Measurements from ENCODE around the gene SULF2.

SULF2 gene

DNA sequence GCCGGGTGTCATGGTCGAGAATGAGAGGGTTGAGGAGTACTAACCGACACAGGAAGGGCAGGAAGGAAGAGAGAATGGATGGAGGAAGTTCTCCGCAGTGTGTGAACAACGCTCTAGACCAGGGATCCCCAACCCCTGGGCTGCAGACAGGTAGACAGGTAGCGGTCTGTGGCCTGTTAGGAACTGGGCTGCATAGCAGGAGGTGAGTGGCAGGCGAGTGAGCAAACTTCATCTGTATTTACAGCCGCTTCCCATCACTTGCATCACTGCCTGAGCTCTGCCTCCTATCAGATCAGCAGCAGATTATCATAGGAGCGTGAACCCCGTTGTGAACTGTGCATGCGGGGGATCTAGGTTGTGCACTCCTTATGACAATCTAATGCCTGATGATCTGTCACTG is 62.0 kb downstream of the SULF2 start:
- Histone ChIP-seq H3K9me3 (no peaks in the 10 kb centered on the region), H3K4me1 (peaks cover 2% of the 10 kb centered on the region; the same call in 1 of the 2 replicates), H3K27me3 (ENCODE audit: low read depth) (no peaks in the 10 kb centered on the region), H3K36me3 (replicated peaks) (no peaks in the 10 kb centered on the region), H3K4me3 (no peak overlapping the region)
- no peak for DNase-seq (ENCODE audit: low spot score in 2 of 2)
- in situ Hi-C loops (cut with MboI; ENCODE audit: low sequenced_read_pairs) = no loop called here

DNA sequence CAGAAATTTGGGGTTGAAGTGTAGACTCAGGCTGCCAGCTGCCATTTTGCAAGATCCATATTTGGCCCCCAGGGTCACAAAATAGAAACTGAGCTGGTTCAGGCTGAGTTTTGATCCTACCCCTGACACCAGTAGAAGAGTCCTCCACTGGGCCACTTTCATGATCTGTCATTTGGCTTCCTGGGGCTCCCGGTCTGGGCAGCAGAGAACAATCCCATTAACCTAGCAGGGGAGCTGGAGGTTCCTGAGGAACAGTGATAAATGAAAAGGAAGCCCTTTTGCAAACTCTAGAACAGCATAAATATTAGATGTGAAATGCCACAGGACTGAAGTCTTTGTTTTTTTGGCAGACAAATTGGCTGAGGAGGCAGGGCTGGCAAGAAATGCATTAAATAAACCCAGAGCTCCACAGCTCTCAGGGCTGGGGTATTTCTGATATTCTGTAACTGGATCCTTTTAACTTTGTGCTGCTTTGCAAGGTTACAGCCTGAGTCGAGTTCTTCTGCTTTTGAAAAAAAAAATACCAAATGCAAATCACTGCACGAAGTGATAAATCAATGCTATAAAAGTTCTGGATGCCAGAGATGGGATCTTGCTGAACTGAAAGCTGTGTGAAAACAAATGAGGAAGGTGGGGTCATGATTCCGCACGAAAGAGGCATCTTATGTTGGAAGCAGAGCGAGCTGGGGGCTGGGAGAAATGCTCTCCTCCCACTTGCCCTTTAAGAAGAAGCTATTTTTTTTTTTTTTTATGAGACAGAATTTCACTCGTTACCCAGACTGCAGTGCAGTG is 64.4 kb downstream of the SULF2 start:
- Histone ChIP-seq H3K36me3 (replicated peaks) (no peaks in the 10 kb centered on the region), H3K9me3 (no peaks in the 10 kb centered on the region), H3K4me1 (peaks cover 2% of the 10 kb centered on the region; the same call in 1 of the 2 replicates), H3K4me3 (no peak overlapping the region), H3K27me3 (ENCODE audit: low read depth) (no peaks in the 10 kb centered on the region)
- DNase-seq (ENCODE audit: low spot score in 2 of 2) = no peak
- in situ Hi-C loops (cut with MboI; ENCODE audit: low sequenced_read_pairs) = no loop called here

DNA sequence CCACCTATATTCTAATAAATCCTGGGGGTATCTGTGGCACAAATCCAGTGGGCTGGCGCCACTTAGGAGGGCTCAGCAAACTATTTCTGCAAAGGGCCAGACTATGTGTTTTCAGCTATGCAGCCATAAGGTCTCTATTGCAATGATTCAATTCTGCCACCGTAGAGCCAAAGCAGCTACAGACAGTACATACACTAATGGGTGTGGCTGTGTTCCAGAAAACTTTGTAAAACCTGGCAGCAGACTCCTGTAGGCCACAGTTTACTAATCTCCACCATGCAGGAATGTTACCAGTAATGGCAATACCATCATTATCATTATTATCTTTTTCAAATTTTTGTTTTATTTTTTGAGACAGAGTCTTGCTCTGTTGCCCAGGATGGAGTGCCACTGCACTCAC is 65.7 kb downstream of the SULF2 start:
- H3K36me3 ChIP-seq (replicated peaks) = no peaks in the 10 kb centered on the region
- in situ Hi-C loops (cut with MboI; ENCODE audit: low sequenced_read_pairs) = no loop called here
- DNase-seq (ENCODE audit: low spot score in 2 of 2) = no peak

GRCh38 chr20:47719211-47719610 is 66.1 kb downstream of the SULF2 start:
- Histone ChIP-seq H3K27me3 (ENCODE audit: low read depth) (no peaks in the 10 kb centered on the region), H3K9me3 (no peaks in the 10 kb centered on the region), H3K36me3 (replicated peaks) (no peaks in the 10 kb centered on the region), H3K4me3 (no peak overlapping the region), H3K4me1 (no peaks in the 10 kb centered on the region)
- DNase-seq (ENCODE audit: low spot score in 2 of 2) = no peak
- in situ Hi-C loops (cut with MboI; ENCODE audit: low sequenced_read_pairs) = no loop called here

More for the DNA sequence above, 65.7 kb downstream of the SULF2 start:
- H3K27me3 ChIP-seq (ENCODE audit: low read depth) = no peaks in the 10 kb centered on the region
- no peak overlapping the region for H3K4me3 ChIP-seq
- H3K9me3 ChIP-seq = no peaks in the 10 kb centered on the region
- H3K4me1 ChIP-seq = no peaks in the 10 kb centered on the region

- H3K9me3 ChIP-seq = no peaks in the 10 kb centered on the region
- H3K4me1 ChIP-seq = no peaks in the 10 kb centered on the region
- H3K4me3 ChIP-seq = no peak overlapping the region
- no peaks in the 10 kb centered on the region for H3K36me3 ChIP-seq (replicated peaks)
- DNase-seq (ENCODE audit: low spot score in 2 of 2) = no peak
- in situ Hi-C loops (cut with MboI; ENCODE audit: low sequenced_read_pairs) = no loop called here
- no peaks in the 10 kb centered on the region for H3K27me3 ChIP-seq (ENCODE audit: low read depth)
These were observed 66.9 kb downstream of the SULF2 start for GRCh38 chr20:47718398-47718797.

DNA sequence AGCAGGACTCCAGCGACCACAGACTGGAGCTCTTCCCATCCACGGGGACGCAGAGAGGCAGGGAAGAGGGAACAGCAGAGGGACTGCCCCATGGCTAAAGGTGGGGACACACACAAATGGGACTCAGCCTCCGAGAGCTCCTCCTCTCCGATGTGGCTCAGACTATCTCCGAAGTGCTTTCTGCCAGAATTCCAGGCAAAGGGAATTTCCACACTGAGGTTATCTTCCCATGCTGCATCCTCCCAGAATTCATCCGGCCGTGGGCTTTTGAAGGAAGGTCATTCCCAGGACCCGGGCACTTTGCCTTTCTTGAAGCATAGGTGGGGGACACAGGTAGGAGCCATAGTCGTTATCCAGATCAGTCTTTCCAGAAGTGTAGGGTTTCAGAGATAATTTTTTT is 67.9 kb downstream of the SULF2 start:
- Histone ChIP-seq H3K4me3 (no peak overlapping the region), H3K27me3 (ENCODE audit: low read depth) (no peaks in the 10 kb centered on the region), H3K36me3 (replicated peaks) (no peaks in the 10 kb centered on the region), H3K9me3 (no peaks in the 10 kb centered on the region), H3K4me1 (no peaks in the 10 kb centered on the region)
- DNase-seq (ENCODE audit: low spot score in 2 of 2) = no peak
- in situ Hi-C loops (cut with MboI; ENCODE audit: low sequenced_read_pairs) = no loop called here

DNA sequence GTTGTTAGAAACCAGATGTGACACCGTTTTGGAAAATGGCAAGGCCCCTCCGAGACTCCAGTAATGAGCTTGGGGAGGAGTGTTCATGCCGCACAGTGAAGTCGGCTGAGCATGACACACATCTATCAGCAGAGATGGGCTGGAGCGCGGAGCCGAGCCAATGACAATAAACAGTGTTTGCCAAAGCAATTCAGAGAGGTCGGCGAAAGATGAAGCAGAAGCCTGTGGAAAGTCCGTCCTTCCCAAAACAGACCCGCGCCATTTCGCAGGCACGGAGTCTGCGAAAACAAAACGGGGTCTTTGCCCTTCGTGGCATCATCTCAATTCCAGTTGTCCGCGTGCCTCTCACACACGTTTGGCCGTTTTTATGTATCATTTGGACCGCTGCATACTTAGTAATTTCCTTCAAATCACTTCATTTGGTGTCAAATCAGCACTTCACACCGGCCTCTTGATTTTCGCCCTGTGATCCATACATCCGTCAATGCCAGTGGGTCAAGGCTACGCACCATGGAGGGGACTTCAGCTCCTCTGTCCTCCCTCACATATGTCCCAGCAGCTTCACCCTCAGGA is 71.3 kb downstream of the SULF2 start:
- Histone ChIP-seq H3K9me3 (no peaks in the 10 kb centered on the region), H3K4me1 (no peaks in the 10 kb centered on the region), H3K4me3 (no peak overlapping the region), H3K36me3 (replicated peaks) (no peaks in the 10 kb centered on the region), H3K27me3 (ENCODE audit: low read depth) (no peaks in the 10 kb centered on the region)
- no peak for DNase-seq (ENCODE audit: low spot score in 2 of 2)
- in situ Hi-C loops (cut with MboI; ENCODE audit: low sequenced_read_pairs) = no loop called here

DNA sequence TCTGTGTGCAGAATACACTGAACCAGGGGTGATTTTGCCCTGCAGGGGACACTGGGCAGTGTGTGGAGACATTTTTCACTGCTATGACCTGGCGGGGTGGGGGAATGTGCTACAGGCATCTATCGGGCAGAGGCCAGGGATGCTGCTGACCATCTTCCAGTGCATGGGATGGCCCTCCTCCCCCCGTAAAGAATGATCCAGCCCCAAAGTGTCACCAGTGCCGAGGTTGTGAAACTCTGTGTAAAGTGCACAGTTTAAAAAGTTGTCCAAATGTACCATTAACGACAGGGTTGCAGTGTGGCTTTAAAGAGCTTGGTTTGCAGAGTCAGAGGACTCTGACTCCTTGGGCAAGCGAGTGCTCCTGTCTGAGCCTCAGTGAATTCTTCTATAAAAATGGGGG is 72.1 kb downstream of the SULF2 start:
- H3K9me3 ChIP-seq = no peaks in the 10 kb centered on the region
- no peaks in the 10 kb centered on the region for H3K36me3 ChIP-seq (replicated peaks)
- H3K4me3 ChIP-seq = no peak overlapping the region
- DNase-seq (ENCODE audit: low spot score in 2 of 2) = no peak
- H3K4me1 ChIP-seq = no peaks in the 10 kb centered on the region
- H3K27me3 ChIP-seq (ENCODE audit: low read depth) = no peaks in the 10 kb centered on the region
- in situ Hi-C loops (cut with MboI; ENCODE audit: low sequenced_read_pairs) = no loop called here

- Histone ChIP-seq H3K4me1 (no peaks in the 10 kb centered on the region), H3K4me3 (no peak overlapping the region), H3K27me3 (ENCODE audit: low read depth) (no peaks in the 10 kb centered on the region), H3K9me3 (no peaks in the 10 kb centered on the region), H3K36me3 (replicated peaks) (no peaks in the 10 kb centered on the region)
- in situ Hi-C loops (cut with MboI; ENCODE audit: low sequenced_read_pairs) = no loop called here
- DNase-seq (ENCODE audit: low spot score in 2 of 2) = no peak
These were observed 74.1 kb downstream of the SULF2 start for GRCh38 chr20:47711046-47711752.

- H3K4me1 ChIP-seq = no peaks in the 10 kb centered on the region
- DNase-seq (ENCODE audit: low spot score in 2 of 2) = no peak
- H3K36me3 ChIP-seq (replicated peaks) = no peaks in the 10 kb centered on the region
- no peaks in the 10 kb centered on the region for H3K9me3 ChIP-seq
- in situ Hi-C loops (cut with MboI; ENCODE audit: low sequenced_read_pairs) = no loop called here
- no peaks in the 10 kb centered on the region for H3K27me3 ChIP-seq (ENCODE audit: low read depth)
- no peak overlapping the region for H3K4me3 ChIP-seq
These were observed 74.6 kb downstream of the SULF2 start for GRCh38 chr20:47710665-47711045.

DNA sequence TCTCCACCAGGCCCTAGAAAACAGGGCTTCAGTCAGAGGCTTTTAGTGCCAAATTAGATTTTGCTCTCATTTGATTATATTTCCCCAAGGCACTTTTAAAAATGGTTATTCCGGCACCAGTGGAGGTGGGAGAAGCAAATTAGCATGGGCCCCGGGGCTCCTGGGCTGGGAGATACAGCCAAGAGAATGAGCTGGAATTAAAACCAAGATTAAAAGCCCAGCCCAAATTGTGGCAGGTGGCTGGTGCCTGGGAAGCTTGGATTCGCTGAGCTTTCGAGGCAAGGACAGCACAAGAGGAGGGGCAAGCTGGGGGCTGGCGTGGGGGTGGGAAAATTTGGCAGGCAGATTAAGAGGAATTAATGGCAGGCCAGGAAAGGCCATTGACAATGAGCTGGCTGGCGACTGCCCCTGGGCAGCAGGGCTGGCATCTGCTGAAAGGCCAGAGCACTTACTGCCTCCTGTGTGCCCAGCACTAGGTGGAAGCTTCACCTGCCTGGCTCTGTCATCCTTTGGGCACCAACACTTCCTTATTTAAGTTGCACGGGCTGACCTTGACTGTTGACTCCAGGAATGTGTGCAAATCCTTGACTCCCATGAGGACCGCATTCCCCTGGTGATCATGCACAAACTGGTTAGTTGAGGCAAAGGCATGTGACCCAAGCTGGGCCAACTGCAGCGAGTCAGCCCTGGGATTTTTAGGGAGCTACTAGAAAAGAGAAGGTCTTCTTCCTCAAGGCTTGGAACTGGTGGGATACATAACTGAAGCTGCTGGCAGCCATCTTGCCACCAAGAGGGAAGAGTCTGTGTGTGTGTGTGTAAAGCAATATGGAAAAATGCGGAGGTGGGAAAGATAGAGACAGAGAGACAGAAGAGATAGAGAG is 76.1 kb downstream of the SULF2 start:
- H3K36me3 ChIP-seq (replicated peaks) = no peaks in the 10 kb centered on the region
- no peaks in the 10 kb centered on the region for H3K4me1 ChIP-seq
- H3K4me3 ChIP-seq = no peak overlapping the region
- no peak for DNase-seq (ENCODE audit: low spot score in 2 of 2)
- in situ Hi-C loops (cut with MboI; ENCODE audit: low sequenced_read_pairs) = no loop called here
- H3K9me3 ChIP-seq = no peaks in the 10 kb centered on the region
- H3K27me3 ChIP-seq (ENCODE audit: low read depth) = no peaks in the 10 kb centered on the region

DNA sequence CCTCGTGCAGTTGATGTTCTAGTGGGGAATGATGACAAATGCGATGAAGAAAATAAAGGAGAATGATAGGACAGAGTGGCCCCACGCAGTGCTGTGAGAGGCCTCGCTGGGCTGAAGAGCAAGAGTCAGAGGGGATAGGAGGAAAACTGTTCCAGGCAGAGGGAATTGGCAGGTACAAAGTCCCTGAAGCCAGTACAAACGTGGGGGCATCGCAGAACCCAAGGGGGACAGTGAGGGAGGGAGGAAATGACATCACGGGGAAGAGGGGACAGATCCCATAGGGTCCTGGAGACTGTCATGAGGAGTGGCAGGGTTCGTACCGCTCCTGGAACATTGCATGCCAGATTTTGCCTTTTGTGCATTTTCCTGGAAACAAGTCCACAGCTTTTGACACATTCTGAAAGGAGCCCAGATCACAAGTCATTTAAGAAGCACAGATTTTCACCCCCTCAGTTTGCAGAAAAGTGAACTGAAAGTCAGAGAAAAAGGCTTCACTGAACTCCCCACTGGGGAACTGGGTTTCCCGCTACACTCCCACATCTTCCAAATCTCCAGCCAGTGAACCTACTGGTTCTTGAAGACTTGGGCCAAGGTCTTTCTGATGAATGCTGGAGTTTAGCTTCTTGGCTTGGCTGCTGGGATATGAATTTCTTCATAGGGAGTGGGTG is 77.0 kb downstream of the SULF2 start:
- Histone ChIP-seq H3K4me3 (no peak overlapping the region), H3K36me3 (replicated peaks) (no peaks in the 10 kb centered on the region), H3K27me3 (ENCODE audit: low read depth) (no peaks in the 10 kb centered on the region), H3K4me1 (no peaks in the 10 kb centered on the region), H3K9me3 (no peaks in the 10 kb centered on the region)
- no peak for DNase-seq (ENCODE audit: low spot score in 2 of 2)
- in situ Hi-C loops (cut with MboI; ENCODE audit: low sequenced_read_pairs) = no loop called here

DNA sequence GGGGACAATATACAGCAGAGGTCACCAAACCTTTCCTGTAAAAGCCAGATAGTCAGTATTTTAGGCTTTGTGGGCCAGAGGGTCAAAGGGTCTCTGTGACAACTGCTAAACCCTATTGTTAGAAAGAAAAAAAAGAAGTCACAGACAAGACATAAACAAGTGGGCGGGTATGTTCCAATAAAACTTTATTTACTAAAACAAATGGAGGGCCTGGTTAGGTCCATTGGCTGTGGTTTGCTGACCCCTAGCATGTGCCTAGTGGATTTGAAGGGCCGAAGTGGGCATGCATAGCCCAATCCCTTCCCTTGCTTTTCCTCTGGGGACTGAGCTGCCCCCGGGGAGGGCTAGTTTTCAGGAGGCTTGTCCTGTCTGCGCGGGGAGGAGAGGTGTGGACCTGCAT is 78.9 kb downstream of the SULF2 start:
- H3K9me3 ChIP-seq = no peaks in the 10 kb centered on the region
- in situ Hi-C loops (cut with MboI; ENCODE audit: low sequenced_read_pairs) = no loop called here
- H3K36me3 ChIP-seq (replicated peaks) = no peaks in the 10 kb centered on the region
- H3K27me3 ChIP-seq (ENCODE audit: low read depth) = no peaks in the 10 kb centered on the region
- H3K4me1 ChIP-seq = no peaks in the 10 kb centered on the region
- DNase-seq (ENCODE audit: low spot score in 2 of 2) = no peak
- no peak overlapping the region for H3K4me3 ChIP-seq

All from HAP-1 (cell line).